A549 (cell line): ENCODE results near the gene KIF18A. TPM values are rescaled to one million over a fixed set of nuclear protein-coding genes. Genes with fewer than 3 reads are reported as not detected.
A peak's percentile ranks its signal among the peaks of the same experiment; 100 is the strongest.

Experiments used
- ATAC-seq, 2 experiments: fragments of 200-7000 bp in 1 of 2; fragments of >200 bp in 1 of 2; cut with Nextera tagmentation in 1 of 2; cut with Tn5 transposase in 1 of 2; 3 replicates each; pipeline versions ENCODE4 v1.8.0 to v1.9.1; 2018 to 2020; ENCODE audit warnings: mild to moderate bottlenecking in 1 of 2, moderate library complexity in 1 of 2
- CTCF ChIA-PET: fragments of 300-600 bp; sonication (Branson Sonifier 250); formaldehyde crosslinking; extraction: SDS; loops from one replicate; lab custom pipeline; 2021; ENCODE audit warnings: antibody characterized with exemption, inconsistent platforms; lab: Yijun Ruan, JAX
- POLR2A ChIA-PET: fragments of 350-600 bp; formaldehyde crosslinking; extraction: SDS; loops from one replicate; lab custom pipeline; 2021; ENCODE audit warnings: antibody characterized with exemption, inconsistent platforms; lab: Yijun Ruan, JAX
- DNase-seq, 2 experiments: peaks; one replicate each; pipeline versions ENCODE4 v3.0.0 to v3.0.0-alpha.2; 2011 to 2016; ENCODE audit warnings: low read depth in 1 of 2, low spot score in 1 of 2
- FAIRE-seq: peaks from 2 replicates; lab custom pipeline; 2011; peaks lifted over from hg19 to GRCh38; lab: Jason Lieb, UNC
- H3K27ac ChIP-seq, 2 experiments: fragments of >200 bp; sonication (Bioruptor Twin); formaldehyde crosslinking; 3 replicates each; pipeline ENCODE4 v1.5.1; 2016 to 2017
- H3K4me1 ChIP-seq: fragments of >200 bp; sonication (Bioruptor Twin); formaldehyde crosslinking; 3 replicates; pipeline ENCODE4 v1.6.1; 2016
- H3K4me2 ChIP-seq: fragments of >200 bp; sonication (Bioruptor Twin); formaldehyde crosslinking; 3 replicates; pipeline ENCODE4 v1.6.1; 2016
- H3K4me3 ChIP-seq: fragments of >200 bp; sonication (Bioruptor Twin); formaldehyde crosslinking; 3 replicates; pipeline ENCODE4 v1.5.1; 2016
- H3K9me3 ChIP-seq: fragments of >200 bp; sonication (Bioruptor Twin); formaldehyde crosslinking; 3 replicates; pipeline ENCODE4 v1.6.1; 2016
- CBX2 ChIP-seq: fragments of 200-600 bp; sonication (generic); IDR thresholded peaks from 2 replicates; pipeline ENCODE4 v1.6.1; 2016; ENCODE audit warnings: low read depth, mild to moderate bottlenecking, borderline replicate concordance
- CHD4 ChIP-seq: fragments of 200-600 bp; sonication (generic); IDR thresholded peaks from 2 replicates; pipeline ENCODE4 v1.6.1; 2016; ENCODE audit warnings: antibody characterized with exemption, mild to moderate bottlenecking, borderline replicate concordance
- E2F6 ChIP-seq: IDR thresholded peaks from 2 replicates; pipeline ENCODE4 v1.6.1; 2012; ENCODE audit warnings: low read depth, borderline replicate concordance
- EHF ChIP-seq: fragments of 250-450 bp; sonication (Bioruptor Pico); IDR thresholded peaks from 2 replicates; pipeline ENCODE4 v1.5.0; 2020; ENCODE audit warnings: mild to moderate bottlenecking
- ELK1 ChIP-seq: fragments of 150-350 bp; IDR thresholded peaks from 2 replicates; pipeline ENCODE4 v1.6.1; 2014; ENCODE audit warnings: low read depth, mild to moderate bottlenecking, low read length
- ESRRA ChIP-seq: fragments of 150-350 bp; IDR thresholded peaks from 2 replicates; pipeline ENCODE4 v1.6.1; 2014; ENCODE audit warnings: mild to moderate bottlenecking, low read length, borderline replicate concordance
- FOSB ChIP-seq: fragments of 250-450 bp; sonication (Bioruptor Pico); IDR thresholded peaks from 2 replicates; pipeline ENCODE4 v1.5.0; 2020; ENCODE audit warnings: mild to moderate bottlenecking, moderate library complexity
- FOSL2 ChIP-seq, 2 experiments: fragments of 450-650 bp in 1 of 2; fragments of >200 bp in 1 of 2; sonication (Bioruptor Twin) in 1 of 2; formaldehyde crosslinking; IDR thresholded peaks; 2 replicates each; pipeline versions ENCODE4 v1.5.0 to v1.6.1; 2016 to 2020; ENCODE audit warnings: mild to moderate bottlenecking in 1 of 2, moderate library complexity in 1 of 2
- GATA3 ChIP-seq: IDR thresholded peaks from 2 replicates; pipeline ENCODE4 v1.6.1; 2012; ENCODE audit warnings: borderline replicate concordance
- HDAC2 ChIP-seq: fragments of 200-600 bp; sonication (generic); IDR thresholded peaks from 2 replicates; pipeline ENCODE4 v1.6.1; 2016
- JUNB ChIP-seq: fragments of >200 bp; sonication (Bioruptor Twin); formaldehyde crosslinking; IDR thresholded peaks from 2 replicates; pipeline ENCODE4 v1.6.1; 2016
- MAFK ChIP-seq: fragments of 450-650 bp; IDR thresholded peaks from 2 replicates; pipeline ENCODE4 v1.6.1; 2014; ENCODE audit not compliant: partially characterized antibody
- NFE2L2 ChIP-seq: fragments of 150-350 bp; conservative IDR thresholded peaks from 2 replicates; pipeline ENCODE4 v1.6.1; 2014; ENCODE audit warnings: low read length
- NR3C1 ChIP-seq: fragments of >200 bp; sonication (Bioruptor Twin); formaldehyde crosslinking; IDR thresholded peaks from 3 replicates; pipeline ENCODE4 v1.6.1; 2017
- PHF8 ChIP-seq: fragments of 200-600 bp; sonication (generic); IDR thresholded peaks from 2 replicates; pipeline ENCODE4 v1.6.1; 2016; ENCODE audit warnings: low read depth, mild to moderate bottlenecking, antibody characterized with exemption, moderate library complexity, borderline replicate concordance
- RARB ChIP-seq: fragments of 250-450 bp; sonication (Bioruptor Pico); IDR thresholded peaks from 2 replicates; pipeline ENCODE4 v1.8.0; 2021; ENCODE audit warnings: mild to moderate bottlenecking, moderate library complexity
- RFX5 ChIP-seq: fragments of 450-650 bp; IDR thresholded peaks from 2 replicates; pipeline ENCODE4 v1.7.1; 2014; ENCODE audit warnings: antibody characterized with exemption, mild to moderate bottlenecking, moderate library complexity
- SMC3 ChIP-seq: fragments of >200 bp; sonication (Bioruptor Twin); formaldehyde crosslinking; IDR thresholded peaks from 3 replicates; pipeline ENCODE4 v1.6.1; 2018; ENCODE audit warnings: inconsistent platforms
- WGBS: methylation state at CpG from one replicate; pipeline ENCODE4 v1.1.6; 2017; ENCODE audit errors: missing lambda C conversion rate; 5-methylcytosine and 5-hydroxymethylcytosine counted together
- polyA plus RNA-seq, 4 experiments: library from polyadenylated mRNA; depleted of rRNA in 3 of 4; stranded (reverse); fragments of >200 nt; fragmentation: RNase III in 1 of 4; extraction: RNeasy Plus Mini Kit Qiagen cat#74134 plus additional on column Dnase treatment in 1 of 4; gene quantifications; 2 replicates in 3 of 4; 3 replicates in 1 of 4; pipeline ENCODE4 v1.2.3, GENCODE V29; 2011 to 2017
- TF ChIP-seq, protein P1 (sequence below): IDR thresholded peaks from 2 replicates; pipeline ENCODE4 v1.6.1; 2012
- TF ChIP-seq, protein P2 (sequence below): fragments of >200 bp; sonication (Bioruptor Twin); formaldehyde crosslinking; IDR thresholded peaks from 3 replicates; pipeline ENCODE4 v1.5.1; 2016
- TF ChIP-seq, protein P3 (sequence below): IDR thresholded peaks from 2 replicates; pipeline ENCODE4 v1.6.1; 2012
- TF ChIP-seq, protein P4 (sequence below): fragments of 200-600 bp; sonication (generic); IDR thresholded peaks from 2 replicates; pipeline ENCODE4 v1.6.1; 2016; ENCODE audit warnings: antibody characterized with exemption, mild to moderate bottlenecking, moderate library complexity
- TF ChIP-seq, protein P5 (sequence below): fragments of 250-450 bp; sonication (Bioruptor Pico); IDR thresholded peaks from 2 replicates; pipeline ENCODE4 v1.5.0; 2020; ENCODE audit warnings: low read depth, mild to moderate bottlenecking, moderate library complexity

Gene KIF18A
- polyA plus RNA-seq, 2 of the 4 experiments (the other 2 are of a cell fraction): 24.8 to 47.2 TPM

- ChIA-PET POLR2A (no interaction called here), CTCF (no interaction called here)
- DNase-seq: no peak
- Histone ChIP-seq H3K4me1 (no peaks in the 10 kb centered on the region), H3K4me3 (no peak overlapping the region), H3K4me2 (no peak overlapping the region), H3K9me3 (no peaks in the 10 kb centered on the region), H3K27ac (no peak overlapping the region)
- TF ChIP-seq NFE2L2 (no peak), ESRRA (no peak), FOSL2 (IDR thresholded peaks at IDR 0.05) (no peak), FOSL2 (CRISPR knock-in tag; IDR thresholded peaks at IDR 0.05) (no peak), JUNB (no peak)
- TF ChIP-seq, protein P1, sequence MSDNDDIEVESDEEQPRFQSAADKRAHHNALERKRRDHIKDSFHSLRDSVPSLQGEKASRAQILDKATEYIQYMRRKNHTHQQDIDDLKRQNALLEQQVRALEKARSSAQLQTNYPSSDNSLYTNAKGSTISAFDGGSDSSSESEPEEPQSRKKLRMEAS: no peak
- TF ChIP-seq, protein P2, sequence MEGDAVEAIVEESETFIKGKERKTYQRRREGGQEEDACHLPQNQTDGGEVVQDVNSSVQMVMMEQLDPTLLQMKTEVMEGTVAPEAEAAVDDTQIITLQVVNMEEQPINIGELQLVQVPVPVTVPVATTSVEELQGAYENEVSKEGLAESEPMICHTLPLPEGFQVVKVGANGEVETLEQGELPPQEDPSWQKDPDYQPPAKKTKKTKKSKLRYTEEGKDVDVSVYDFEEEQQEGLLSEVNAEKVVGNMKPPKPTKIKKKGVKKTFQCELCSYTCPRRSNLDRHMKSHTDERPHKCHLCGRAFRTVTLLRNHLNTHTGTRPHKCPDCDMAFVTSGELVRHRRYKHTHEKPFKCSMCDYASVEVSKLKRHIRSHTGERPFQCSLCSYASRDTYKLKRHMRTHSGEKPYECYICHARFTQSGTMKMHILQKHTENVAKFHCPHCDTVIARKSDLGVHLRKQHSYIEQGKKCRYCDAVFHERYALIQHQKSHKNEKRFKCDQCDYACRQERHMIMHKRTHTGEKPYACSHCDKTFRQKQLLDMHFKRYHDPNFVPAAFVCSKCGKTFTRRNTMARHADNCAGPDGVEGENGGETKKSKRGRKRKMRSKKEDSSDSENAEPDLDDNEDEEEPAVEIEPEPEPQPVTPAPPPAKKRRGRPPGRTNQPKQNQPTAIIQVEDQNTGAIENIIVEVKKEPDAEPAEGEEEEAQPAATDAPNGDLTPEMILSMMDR: no peak
- no peak for ATAC-seq
- 96% methylated on average over 2 of the region's 2 CpGs for WGBS
- no peak for FAIRE-seq
Measured at GRCh38 chr11:28153586-28153985, 45.6 kb upstream of the KIF18A start.

DNA sequence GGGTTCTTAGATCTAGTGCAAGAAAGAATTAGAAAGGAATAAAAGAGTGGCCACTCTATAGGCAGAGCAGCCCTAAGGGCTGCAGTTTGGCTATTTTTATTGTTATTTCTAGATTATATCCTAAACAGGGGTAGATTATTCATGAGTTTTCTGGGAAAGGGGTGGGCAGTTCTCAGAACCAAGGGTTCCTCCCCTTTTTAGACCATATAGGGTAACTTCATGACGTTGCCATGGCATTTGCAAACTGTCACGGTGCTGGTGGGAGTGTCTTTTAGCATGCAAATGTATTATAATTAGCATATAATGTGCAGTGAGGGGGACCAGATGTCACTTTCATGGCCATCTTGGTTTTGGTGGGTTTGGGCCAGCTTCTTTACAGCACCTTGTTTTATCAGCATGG, 44.8 kb upstream of the KIF18A start:
- no peak for DNase-seq
- TF ChIP-seq ELK1 (no peak), FOSB (CRISPR knock-in tag) (no peak)
- Histone ChIP-seq H3K4me1 (no peaks in the 10 kb centered on the region), H3K9me3 (no peaks in the 10 kb centered on the region), H3K4me3 (no peak overlapping the region), H3K27ac (no peak overlapping the region), H3K4me2 (no peak overlapping the region)
- CTCF ChIA-PET: no interaction called here
- FAIRE-seq: no peak
- WGBS: 90% methylated on average over 2 of the region's 2 CpGs
- POLR2A ChIA-PET: no interaction called here
- no peak for ATAC-seq

DNA sequence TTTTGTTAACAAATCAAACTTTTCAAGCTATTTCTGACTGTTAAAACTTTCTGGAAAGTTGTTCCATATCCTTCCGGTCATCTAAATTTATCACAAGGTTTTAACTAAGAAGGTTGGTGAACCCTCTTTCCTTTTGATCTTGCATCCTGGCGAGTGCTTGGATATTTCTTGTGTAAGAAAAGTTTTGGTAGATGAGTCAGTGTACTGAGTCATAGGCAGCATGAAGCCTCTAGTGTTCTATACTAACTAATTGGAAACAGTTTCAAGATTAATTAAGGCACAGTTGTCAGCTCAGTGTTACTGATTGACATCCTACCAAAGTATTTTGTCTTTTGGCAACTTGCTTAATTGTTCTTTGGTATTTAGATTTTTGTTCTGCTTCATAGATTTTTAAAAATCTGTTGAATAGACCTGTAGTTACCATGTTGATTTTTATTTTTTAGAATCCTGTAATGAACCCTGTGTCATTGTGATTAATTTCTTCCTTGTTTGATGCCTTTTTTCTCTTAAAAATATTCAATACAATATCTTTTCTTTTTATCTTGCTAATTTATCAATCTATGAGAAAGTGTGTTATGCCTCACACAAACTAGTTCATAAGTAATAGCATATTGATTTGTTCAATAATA, 38.3 kb upstream of the KIF18A start:
- FAIRE-seq: peak; percentile 67
- H3K4me3 ChIP-seq: no peak overlapping the region
- TF ChIP-seq HDAC2: no peak
- TF ChIP-seq, protein P3, sequence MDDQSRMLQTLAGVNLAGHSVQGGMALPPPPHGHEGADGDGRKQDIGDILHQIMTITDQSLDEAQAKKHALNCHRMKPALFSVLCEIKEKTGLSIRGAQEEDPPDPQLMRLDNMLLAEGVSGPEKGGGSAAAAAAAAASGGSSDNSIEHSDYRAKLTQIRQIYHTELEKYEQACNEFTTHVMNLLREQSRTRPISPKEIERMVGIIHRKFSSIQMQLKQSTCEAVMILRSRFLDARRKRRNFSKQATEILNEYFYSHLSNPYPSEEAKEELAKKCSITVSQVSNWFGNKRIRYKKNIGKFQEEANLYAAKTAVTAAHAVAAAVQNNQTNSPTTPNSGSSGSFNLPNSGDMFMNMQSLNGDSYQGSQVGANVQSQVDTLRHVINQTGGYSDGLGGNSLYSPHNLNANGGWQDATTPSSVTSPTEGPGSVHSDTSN: no peak
- TF ChIP-seq CHD4: no peak
- TF ChIP-seq CBX2: no peak
- TF ChIP-seq RARB (CRISPR knock-in tag): no peak
- TF ChIP-seq GATA3: peak; percentile 24; the same call in 1 of the 2 replicates
- TF ChIP-seq, protein P4, sequence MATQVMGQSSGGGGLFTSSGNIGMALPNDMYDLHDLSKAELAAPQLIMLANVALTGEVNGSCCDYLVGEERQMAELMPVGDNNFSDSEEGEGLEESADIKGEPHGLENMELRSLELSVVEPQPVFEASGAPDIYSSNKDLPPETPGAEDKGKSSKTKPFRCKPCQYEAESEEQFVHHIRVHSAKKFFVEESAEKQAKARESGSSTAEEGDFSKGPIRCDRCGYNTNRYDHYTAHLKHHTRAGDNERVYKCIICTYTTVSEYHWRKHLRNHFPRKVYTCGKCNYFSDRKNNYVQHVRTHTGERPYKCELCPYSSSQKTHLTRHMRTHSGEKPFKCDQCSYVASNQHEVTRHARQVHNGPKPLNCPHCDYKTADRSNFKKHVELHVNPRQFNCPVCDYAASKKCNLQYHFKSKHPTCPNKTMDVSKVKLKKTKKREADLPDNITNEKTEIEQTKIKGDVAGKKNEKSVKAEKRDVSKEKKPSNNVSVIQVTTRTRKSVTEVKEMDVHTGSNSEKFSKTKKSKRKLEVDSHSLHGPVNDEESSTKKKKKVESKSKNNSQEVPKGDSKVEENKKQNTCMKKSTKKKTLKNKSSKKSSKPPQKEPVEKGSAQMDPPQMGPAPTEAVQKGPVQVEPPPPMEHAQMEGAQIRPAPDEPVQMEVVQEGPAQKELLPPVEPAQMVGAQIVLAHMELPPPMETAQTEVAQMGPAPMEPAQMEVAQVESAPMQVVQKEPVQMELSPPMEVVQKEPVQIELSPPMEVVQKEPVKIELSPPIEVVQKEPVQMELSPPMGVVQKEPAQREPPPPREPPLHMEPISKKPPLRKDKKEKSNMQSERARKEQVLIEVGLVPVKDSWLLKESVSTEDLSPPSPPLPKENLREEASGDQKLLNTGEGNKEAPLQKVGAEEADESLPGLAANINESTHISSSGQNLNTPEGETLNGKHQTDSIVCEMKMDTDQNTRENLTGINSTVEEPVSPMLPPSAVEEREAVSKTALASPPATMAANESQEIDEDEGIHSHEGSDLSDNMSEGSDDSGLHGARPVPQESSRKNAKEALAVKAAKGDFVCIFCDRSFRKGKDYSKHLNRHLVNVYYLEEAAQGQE: no peak
- no peak for TF ChIP-seq E2F6
- TF ChIP-seq NR3C1: no peak
- TF ChIP-seq, protein P1: 0 out of 2 replicates have a peak, but pooled peaks have one; percentile 37
- TF ChIP-seq FOSL2 (IDR thresholded peaks at IDR 0.05): peak; percentile 95
- TF ChIP-seq FOSL2 (CRISPR knock-in tag; IDR thresholded peaks at IDR 0.05): peak; percentile 94
- TF ChIP-seq PHF8: no peak
- no peak for TF ChIP-seq SMC3
- TF ChIP-seq MAFK: no peak
- no peak for TF ChIP-seq EHF
- no peak for TF ChIP-seq RFX5
- TF ChIP-seq, protein P5, sequence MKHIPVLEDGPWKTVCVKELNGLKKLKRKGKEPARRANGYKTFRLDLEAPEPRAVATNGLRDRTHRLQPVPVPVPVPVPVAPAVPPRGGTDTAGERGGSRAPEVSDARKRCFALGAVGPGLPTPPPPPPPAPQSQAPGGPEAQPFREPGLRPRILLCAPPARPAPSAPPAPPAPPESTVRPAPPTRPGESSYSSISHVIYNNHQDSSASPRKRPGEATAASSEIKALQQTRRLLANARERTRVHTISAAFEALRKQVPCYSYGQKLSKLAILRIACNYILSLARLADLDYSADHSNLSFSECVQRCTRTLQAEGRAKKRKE (CRISPR knock-in tag): no peak

More for the DNA sequence above, 38.3 kb upstream of the KIF18A start:
- peak overlapping the region; percentile 23 to 25; a peak in 3 of 6 replicates for H3K27ac ChIP-seq
- H3K4me1 ChIP-seq: peaks cover 26% of the 10 kb centered on the region
- ATAC-seq (peak; percentile 83 to 91), DNase-seq (peak; percentile 60)
- peak overlapping the region; percentile 61 for H3K4me2 ChIP-seq
- no peaks in the 10 kb centered on the region for H3K9me3 ChIP-seq
- ChIA-PET CTCF (no interaction called here), POLR2A (interaction anchor here (0.9 kb wide), 1 partner anchor 38 kb away, joined by 3 read pairs; the partner anchor contains the start of genes KIF18A and METTL15)
- 14% methylated on average over 2 of the region's 2 CpGs for WGBS
